Measurements from ENCODE around the gene SPDYE4. TPM values are rescaled to one million over a fixed set of nuclear protein-coding genes. Genes with fewer than 3 reads are reported as not detected.

SPDYE4 gene
- total and polyA plus RNA-seq, 2 donors from 2014 or later, result not detected

DNA sequence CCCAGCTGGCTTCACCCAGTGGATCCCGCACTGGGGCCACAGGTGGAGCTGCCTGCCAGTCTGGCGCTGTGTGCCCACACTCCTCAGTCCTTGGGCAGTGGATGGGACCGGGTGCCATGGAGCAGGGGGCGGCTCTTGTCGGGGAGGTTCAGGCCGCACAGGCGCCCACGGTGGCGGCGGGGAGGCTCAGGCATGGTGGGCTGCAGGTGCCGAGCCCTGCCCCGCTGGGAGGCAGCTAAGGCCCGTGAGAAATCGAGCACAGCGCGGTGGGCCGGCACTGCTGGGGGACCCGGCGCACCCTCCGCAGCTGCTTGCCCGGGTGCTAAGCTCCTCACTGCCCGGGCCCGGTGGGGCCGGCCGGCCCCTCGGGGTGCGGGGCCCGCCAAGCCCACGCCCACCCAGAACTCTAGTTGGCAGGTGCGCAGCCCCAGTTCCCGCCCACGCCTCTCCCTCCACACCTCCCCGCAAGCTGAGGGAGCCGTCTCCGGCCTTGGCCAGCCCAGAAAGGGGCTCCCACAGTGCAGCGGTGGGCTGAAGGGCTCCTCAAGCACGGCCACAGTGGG is 40.3 kb downstream of the SPDYE4 start:
- intact Hi-C loops (cut with DNase I), result no loop called here
- no peaks in the 10 kb centered on the region for H3K9me3 ChIP-seq (ENCODE audit: control insufficient read depth in 2 of 3, insufficient read depth in 1 of 3, low read length in 3 of 3)
- no peak overlapping the region for H3K4me3 ChIP-seq (ENCODE audit: low read length in 3 of 3)
- no peaks in the 10 kb centered on the region for H3K27me3 ChIP-seq (ENCODE audit: control insufficient read depth, insufficient read depth, low read length)
- peaks cover 0 to 2% (median 0%) of the 10 kb centered on the region in 3 donors for H3K4me1 ChIP-seq (ENCODE audit: control insufficient read depth in 2 of 3, insufficient read depth in 2 of 3, low read depth in 1 of 3, low read length in 3 of 3)
- H3K36me3 ChIP-seq (ENCODE audit: control insufficient read depth in 2 of 3, insufficient read depth in 3 of 3, low read length in 3 of 3), result no peaks in the 10 kb centered on the region
- H3K27ac ChIP-seq (ENCODE audit: low read depth in 2 of 2, low read length in 2 of 2), result no peak overlapping the region
- DNase-seq, result no peak
- TF ChIP-seq, protein P1, sequence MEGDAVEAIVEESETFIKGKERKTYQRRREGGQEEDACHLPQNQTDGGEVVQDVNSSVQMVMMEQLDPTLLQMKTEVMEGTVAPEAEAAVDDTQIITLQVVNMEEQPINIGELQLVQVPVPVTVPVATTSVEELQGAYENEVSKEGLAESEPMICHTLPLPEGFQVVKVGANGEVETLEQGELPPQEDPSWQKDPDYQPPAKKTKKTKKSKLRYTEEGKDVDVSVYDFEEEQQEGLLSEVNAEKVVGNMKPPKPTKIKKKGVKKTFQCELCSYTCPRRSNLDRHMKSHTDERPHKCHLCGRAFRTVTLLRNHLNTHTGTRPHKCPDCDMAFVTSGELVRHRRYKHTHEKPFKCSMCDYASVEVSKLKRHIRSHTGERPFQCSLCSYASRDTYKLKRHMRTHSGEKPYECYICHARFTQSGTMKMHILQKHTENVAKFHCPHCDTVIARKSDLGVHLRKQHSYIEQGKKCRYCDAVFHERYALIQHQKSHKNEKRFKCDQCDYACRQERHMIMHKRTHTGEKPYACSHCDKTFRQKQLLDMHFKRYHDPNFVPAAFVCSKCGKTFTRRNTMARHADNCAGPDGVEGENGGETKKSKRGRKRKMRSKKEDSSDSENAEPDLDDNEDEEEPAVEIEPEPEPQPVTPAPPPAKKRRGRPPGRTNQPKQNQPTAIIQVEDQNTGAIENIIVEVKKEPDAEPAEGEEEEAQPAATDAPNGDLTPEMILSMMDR (IDR thresholded peaks at IDR 0.05; ENCODE audit: borderline replicate concordance, extremely low read depth, insufficient read depth), result no peak
- FAIRE-seq, result no peak
- no peak overlapping the region for H3K9ac ChIP-seq (ENCODE audit: low read length in 3 of 3)

DNA sequence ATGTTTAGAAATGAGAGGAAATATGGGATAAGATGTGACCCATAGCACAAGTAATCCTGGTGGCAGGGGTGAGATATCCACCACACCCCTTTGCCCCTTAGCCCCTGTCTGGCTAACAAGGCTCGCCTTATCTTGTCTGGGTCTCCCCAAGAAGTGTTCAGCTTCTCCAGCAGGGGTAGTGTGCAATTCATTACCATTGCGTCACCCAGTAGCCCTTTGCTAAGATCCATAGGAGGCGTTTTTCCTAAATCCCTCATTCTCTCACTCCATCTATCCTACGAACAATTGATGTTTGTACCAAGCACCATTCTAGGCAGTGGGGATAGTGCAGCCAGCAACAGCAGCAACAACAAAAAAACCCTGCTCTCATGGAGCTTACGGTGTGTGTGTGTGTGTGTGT is 44.5 kb downstream of the SPDYE4 start:
- no peak overlapping the region for H3K27ac ChIP-seq (ENCODE audit: low read depth in 2 of 2, low read length in 2 of 2)
- intact Hi-C loops (cut with DNase I), result no loop called here
- H3K9me3 ChIP-seq (ENCODE audit: control insufficient read depth in 2 of 3, insufficient read depth in 1 of 3, low read length in 3 of 3), result no peaks in the 10 kb centered on the region
- no peak overlapping the region for H3K9ac ChIP-seq (ENCODE audit: low read length in 3 of 3)
- peaks cover 0 to 3% (median 0%) of the 10 kb centered on the region in 3 donors for H3K4me1 ChIP-seq (ENCODE audit: control insufficient read depth in 2 of 3, insufficient read depth in 2 of 3, low read depth in 1 of 3, low read length in 3 of 3)
- H3K4me3 ChIP-seq (ENCODE audit: low read length in 3 of 3), result no peak overlapping the region
- TF ChIP-seq, protein P1 (IDR thresholded peaks at IDR 0.05; ENCODE audit: borderline replicate concordance, extremely low read depth, insufficient read depth), result no peak
- no peak for FAIRE-seq
- H3K36me3 ChIP-seq (ENCODE audit: control insufficient read depth in 2 of 3, insufficient read depth in 3 of 3, low read length in 3 of 3), result no peaks in the 10 kb centered on the region
- H3K27me3 ChIP-seq (ENCODE audit: control insufficient read depth, insufficient read depth, low read length), result no peaks in the 10 kb centered on the region
- no peak for DNase-seq

DNA sequence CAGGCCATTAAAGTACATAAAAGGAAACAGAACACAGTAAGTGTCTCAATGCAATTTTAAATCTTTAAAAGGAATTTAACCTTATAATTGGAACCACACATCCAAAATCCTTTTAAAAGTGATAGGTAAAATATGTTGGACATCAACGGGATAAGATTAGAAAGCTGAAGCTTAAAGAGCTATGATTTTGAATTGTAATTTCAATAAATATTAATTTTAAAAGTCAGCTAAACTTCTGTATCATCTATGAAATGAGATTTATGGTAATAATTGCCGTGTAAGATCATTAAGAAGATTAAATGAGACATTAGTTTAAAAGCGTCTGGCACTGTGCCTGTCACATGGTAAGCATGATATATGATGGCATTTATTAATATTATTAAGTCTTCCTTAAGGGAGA is 45.0 kb downstream of the SPDYE4 start:
- Histone ChIP-seq H3K4me1 (ENCODE audit: control insufficient read depth in 2 of 3, insufficient read depth in 2 of 3, low read depth in 1 of 3, low read length in 3 of 3) (peaks cover 0 to 3% (median 0%) of the 10 kb centered on the region in 3 donors), H3K4me3 (ENCODE audit: low read length in 3 of 3) (no peak overlapping the region), H3K36me3 (ENCODE audit: control insufficient read depth in 2 of 3, insufficient read depth in 3 of 3, low read length in 3 of 3) (no peaks in the 10 kb centered on the region), H3K27ac (ENCODE audit: low read depth in 2 of 2, low read length in 2 of 2) (no peak overlapping the region), H3K9me3 (ENCODE audit: control insufficient read depth in 2 of 3, insufficient read depth in 1 of 3, low read length in 3 of 3) (no peaks in the 10 kb centered on the region), H3K9ac (ENCODE audit: low read length in 3 of 3) (no peak overlapping the region), H3K27me3 (ENCODE audit: control insufficient read depth, insufficient read depth, low read length) (no peaks in the 10 kb centered on the region)
- TF ChIP-seq, protein P1 (IDR thresholded peaks at IDR 0.05; ENCODE audit: borderline replicate concordance, extremely low read depth, insufficient read depth), result no peak
- FAIRE-seq (no peak), DNase-seq (peak in 1 of 5 donors; percentile 43)
- intact Hi-C loops (cut with DNase I), result no loop called here

DNA sequence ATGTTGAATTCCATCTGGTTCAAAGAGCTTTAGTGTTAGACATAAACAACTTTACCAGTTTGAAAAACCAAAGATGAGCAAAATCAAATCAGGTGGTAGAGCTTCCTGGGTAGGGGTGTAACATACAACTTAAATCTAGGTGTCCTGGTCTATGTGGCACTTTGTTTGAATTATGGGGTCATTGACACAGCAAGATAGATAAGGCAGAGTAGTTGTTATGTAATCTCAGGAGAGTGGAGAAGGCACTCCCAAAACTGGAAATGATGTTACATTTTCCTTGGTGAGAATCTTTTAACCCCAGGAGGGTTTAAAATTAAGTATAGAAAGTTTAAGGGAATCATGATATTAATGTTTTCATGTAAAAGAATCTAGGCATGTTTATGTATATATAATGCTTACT is 45.6 kb downstream of the SPDYE4 start:
- no peaks in the 10 kb centered on the region for H3K9me3 ChIP-seq (ENCODE audit: control insufficient read depth in 2 of 3, insufficient read depth in 1 of 3, low read length in 3 of 3)
- intact Hi-C loops (cut with DNase I), result no loop called here

More for the DNA sequence above, 45.6 kb downstream of the SPDYE4 start:
- DNase-seq, result no peak
- Histone ChIP-seq H3K36me3 (ENCODE audit: control insufficient read depth in 2 of 3, insufficient read depth in 3 of 3, low read length in 3 of 3) (no peaks in the 10 kb centered on the region), H3K4me1 (ENCODE audit: control insufficient read depth in 2 of 3, insufficient read depth in 2 of 3, low read depth in 1 of 3, low read length in 3 of 3) (peaks cover 0 to 3% (median 0%) of the 10 kb centered on the region in 3 donors), H3K27me3 (ENCODE audit: control insufficient read depth, insufficient read depth, low read length) (no peaks in the 10 kb centered on the region), H3K9ac (ENCODE audit: low read length in 3 of 3) (no peak overlapping the region), H3K4me3 (ENCODE audit: low read length in 3 of 3) (no peak overlapping the region), H3K27ac (ENCODE audit: low read depth in 2 of 2, low read length in 2 of 2) (no peak overlapping the region)
- TF ChIP-seq, protein P1 (IDR thresholded peaks at IDR 0.05; ENCODE audit: borderline replicate concordance, extremely low read depth, insufficient read depth), result no peak
- FAIRE-seq, result no peak

Data from kidney (tissue), 14 donors.